RPMI8226 (cell line): ENCODE data around the gene MIGA2.

Experiments
- DNase-seq: peaks from one replicate; pipeline ENCODE4 v3.0.0-alpha.2; 2015

Gene MIGA2

DNA sequence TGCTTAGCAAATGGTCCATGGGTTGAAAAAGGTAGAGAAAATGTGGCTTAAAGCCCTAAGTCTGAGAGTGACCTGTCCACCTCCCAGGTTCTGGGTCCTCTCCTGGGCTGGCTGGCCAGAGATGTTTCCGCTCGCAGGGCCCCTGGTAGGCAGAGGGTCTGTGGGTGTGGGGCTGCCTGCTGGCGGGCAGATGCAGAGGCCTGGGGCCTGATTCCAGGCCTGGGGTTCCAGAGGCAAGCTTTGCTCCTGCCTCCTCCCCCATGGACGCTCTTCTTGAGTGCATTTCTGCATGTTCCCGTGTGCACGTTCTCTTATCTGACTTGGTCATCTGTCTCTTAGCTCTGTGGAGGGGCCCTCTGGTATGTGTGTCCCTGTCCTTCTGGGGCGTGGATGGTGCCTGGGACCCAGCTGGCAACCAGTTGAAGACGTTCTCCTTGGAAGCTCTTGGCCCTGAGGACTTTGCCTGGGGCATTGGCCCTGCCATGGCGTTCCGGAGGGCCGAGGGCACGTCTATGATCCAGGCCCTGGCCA, 3.8 kb downstream of the MIGA2 start:
- DNase-seq = no peak

DNA sequence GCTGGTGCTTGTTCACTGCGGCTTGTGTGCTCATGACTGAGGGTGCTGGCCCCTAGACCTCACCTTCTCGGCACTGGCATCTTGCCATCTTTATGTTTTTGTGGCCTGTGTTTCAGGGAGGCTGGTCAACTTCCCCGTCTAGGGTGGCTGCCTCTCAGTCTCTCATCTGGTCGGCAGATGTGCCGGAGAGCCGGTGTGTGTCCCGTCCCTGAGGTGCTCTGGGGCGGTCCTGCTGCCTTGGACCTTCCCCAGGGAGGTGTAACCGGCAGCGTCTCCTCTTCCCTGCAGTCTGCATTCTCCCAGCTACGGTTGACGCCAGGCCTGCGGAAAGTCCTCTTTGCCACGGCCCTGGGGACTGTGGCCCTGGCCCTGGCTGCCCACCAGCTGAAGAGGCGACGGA, 5.6 kb downstream of the MIGA2 start:
- no peak for DNase-seq

DNA sequence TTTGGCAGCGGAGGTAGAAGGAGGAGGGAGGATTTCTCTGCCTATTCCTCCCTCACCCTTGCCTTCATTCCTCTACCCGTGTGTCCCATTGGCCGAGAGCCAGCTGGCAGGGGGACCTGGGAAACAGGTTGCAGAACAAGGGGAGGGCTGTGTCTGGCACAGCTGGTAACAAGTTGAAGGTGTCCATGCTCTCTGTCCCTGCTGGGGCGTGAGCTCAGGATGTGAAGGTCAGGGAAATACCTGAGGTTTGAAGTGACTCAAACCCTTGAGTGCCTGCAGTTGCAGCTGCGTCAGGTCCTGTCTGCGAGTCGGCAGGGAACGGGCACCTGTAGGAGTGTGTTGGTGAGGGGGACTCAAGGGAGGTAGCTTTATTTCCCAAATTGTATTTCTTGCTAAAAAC, 16.2 kb downstream of the MIGA2 start:
- no peak for DNase-seq

- no peak for DNase-seq
Measured at GRCh38 chr9:129053020-129053419, 16.6 kb downstream of the MIGA2 start.

GRCh38 chr9:129054163-129054851, 17.9 kb downstream of the MIGA2 start:
- DNase-seq = no peak

DNA sequence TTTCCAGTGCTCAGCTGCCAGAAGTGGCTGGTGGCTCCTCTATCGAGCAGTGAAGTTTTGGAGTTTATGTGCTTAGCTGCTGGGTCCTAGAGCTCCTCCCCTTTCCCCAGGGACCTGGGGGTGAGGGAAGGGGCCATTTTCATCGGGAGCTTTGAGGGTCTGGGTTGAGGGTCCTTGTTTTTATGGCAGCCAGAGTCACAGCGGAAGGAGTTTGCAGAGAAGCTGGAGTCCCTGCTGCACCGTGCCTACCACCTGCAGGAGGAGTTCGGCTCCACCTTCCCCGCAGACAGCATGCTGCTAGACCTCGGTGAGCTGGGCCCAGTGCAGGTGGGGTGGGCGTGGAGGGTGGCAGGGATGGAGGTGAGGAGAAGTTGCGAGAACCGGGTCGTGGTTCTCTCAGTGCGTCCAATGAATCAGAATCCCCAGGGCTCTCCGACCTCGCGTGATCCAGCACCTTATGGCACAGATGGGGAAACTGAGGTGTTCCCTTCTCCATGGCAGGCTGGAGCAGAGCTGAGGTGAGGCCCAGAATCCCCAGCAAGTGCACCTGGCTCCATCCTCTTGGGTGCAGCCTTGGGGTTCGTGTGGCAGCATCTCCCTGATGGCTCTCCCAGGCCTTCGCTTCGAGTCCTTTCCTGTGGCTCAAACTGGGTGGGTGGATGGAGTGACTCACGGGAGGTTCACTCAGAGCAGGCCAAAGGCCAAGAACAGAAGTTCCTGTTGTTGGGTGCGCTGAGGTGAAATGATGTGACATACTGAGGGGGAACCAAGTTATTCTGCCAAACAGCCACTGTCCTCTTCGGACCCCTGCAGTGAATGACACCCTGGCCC, 22.8 kb downstream of the MIGA2 start:
- DNase-seq = no peak

GRCh38 chr9:129059796-129060785, 23.7 kb downstream of the MIGA2 start:
- no peak for DNase-seq

- DNase-seq = no peak
Measured at GRCh38 chr9:129060991-129061390, 24.6 kb downstream of the MIGA2 start.

DNA sequence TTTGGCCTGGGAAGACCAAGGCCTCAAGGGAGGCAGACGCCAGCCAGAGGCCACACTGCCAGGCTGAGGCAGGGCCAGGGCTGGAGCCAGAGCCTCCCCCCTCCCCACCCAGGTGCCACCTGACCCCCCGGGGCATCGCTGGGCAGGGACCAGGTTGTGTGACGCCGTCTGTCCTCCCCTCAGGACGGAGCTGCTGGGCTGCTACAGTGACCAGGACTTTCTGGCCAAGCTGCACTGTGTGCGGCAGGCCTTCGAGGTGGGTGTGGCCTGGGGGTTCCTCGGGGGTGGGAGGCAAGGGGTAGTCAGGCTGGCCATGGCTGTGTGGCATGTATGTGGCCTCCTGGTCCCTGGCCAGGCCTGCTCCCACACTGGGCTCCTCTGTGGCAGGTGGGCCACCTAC, 26.6 kb downstream of the MIGA2 start:
- no peak for DNase-seq

GRCh38 chr9:129064499-129064908, 28.1 kb downstream of the MIGA2 start:
- no peak for DNase-seq

DNA sequence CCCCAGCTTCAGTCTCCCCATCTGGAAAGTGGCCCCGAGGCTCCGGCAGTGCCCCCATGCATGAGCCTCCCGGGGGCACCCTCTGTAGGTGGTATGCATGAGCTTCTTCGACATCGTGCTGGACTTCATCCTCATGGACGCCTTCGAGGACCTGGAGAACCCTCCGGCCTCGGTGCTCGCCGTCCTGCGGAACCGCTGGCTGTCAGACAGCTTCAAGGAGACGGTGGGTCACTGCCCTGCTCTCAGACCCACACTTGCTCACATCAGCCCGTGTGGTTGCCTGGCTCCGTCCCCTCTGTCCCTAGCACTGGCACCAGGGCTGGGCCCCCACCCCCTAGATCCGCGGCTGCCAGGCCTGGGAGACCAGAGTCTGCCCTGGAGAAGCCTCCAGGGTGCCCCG, 31.7 kb downstream of the MIGA2 start:
- no peak for DNase-seq

- DNase-seq = no peak
Measured at GRCh38 chr9:129068990-129069861, 32.8 kb downstream of the MIGA2 start.

DNA sequence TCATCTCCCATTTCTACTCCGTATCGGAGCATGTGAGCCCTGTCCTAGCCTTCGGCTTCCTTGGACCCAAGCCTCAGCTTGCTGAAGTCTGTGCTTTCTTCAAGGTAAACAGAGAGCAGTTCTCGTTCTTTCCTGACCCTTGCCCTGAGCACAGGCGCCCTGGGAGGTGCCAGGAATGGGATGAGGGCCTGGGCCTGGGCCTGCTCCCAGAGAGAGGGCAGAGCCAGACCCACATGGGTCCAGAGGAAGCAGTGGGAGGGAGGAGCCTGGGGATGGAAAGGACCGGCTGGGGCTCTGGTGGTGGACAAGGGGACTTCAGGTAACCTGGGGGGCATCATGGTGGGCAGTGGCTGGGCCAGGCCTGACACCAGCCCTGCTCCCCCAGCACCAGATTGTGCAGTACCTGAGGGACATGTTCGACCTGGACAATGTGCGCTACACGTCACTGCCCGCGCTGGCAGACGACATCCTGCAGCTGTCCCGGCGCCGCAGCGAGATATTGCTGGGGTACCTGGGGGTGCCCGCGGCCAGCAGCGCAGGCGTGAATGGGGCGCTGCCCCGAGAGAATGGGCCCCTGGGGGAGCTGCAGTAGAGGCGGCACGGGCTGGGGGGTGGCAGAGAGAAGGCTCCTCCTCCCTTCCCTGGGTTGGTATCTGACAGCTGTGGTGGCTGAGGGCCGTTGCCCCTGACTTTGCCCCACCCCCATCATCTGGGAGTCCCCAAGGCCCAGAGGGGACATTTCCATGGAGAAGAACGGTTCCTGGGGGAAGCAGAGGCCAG, 33.6 kb downstream of the MIGA2 start:
- no peak for DNase-seq

GRCh38 chr9:129070696-129071525, 34.5 kb downstream of the MIGA2 start:
- no peak for DNase-seq

- DNase-seq = no peak
Measured at GRCh38 chr9:129071526-129072126, 35.2 kb downstream of the MIGA2 start.

- no peak for DNase-seq
Measured at GRCh38 chr9:129072171-129072570, 35.7 kb downstream of the MIGA2 start.

DNA sequence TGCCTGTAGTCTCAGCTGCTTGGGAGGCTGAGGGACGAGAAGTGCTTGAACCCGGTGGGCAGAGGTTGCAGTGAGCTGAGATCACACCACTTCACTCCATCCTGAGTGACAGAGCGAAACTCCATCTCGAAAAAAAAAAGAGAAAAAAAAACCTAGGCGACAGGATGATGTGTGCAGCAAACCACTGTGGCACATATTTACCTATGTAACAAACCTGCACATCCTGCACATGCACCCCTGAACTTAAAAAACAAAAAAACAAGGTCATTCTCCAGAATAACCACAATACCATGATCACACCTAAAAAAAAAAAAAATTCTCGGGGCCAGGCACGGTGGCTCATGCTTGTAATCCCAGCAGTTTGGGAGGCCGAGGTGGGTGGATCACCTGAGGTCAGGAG, 37.0 kb downstream of the MIGA2 start:
- no peak for DNase-seq

DNA sequence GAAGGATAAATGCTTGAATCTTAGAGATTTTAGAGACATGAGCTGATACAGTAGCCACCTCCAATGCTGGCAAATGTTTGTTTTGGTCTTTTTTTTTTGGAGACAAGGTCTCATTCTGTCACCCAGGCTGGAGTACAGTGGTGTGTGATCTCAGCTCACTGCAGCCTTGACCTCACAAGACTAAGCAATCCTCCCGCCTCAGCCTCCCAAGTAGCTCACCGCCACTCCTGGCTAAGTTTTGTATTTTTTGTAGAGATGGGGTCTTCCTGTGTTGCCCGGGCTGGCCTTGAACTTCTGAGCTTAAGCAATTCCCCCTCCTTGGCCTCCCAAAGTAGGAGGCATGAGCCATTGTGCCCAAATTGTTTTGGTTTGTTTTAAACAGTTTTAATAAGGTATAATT, 37.7 kb downstream of the MIGA2 start:
- no peak for DNase-seq

- DNase-seq = no peak
Measured at GRCh38 chr9:129075996-129076639, 39.7 kb downstream of the MIGA2 start.
